HEK293T (cell line): ENCODE data around the gene SNX12.

Experiments used
- CTCF ChIA-PET: fragments of 350-600 bp; formaldehyde crosslinking; extraction: SDS; loops from one replicate; lab custom pipeline; 2021; ENCODE audit warnings: antibody characterized with exemption, inconsistent platforms; lab: Yijun Ruan, JAX
- POLR2A ChIA-PET: fragments of 350-600 bp; formaldehyde crosslinking; extraction: SDS; loops from one replicate; lab custom pipeline; 2020; ENCODE audit warnings: antibody characterized with exemption, inconsistent platforms; lab: Yijun Ruan, JAX
- DNase-seq: peaks from one replicate; pipeline ENCODE4 v3.0.0; 2012; ENCODE audit warnings: mixed read lengths; ENCODE audit errors: extremely low spot score
- ARNT ChIP-seq: fragments of 450-650 bp; IDR thresholded peaks from 2 replicates; pipeline ENCODE4 v1.6.1; 2017; ENCODE audit warnings: mild to moderate bottlenecking
- BHLHE40 ChIP-seq: fragments of 450-650 bp; IDR thresholded peaks from 2 replicates; pipeline ENCODE4 v1.6.1; 2016; ENCODE audit warnings: mild to moderate bottlenecking, moderate library complexity, borderline replicate concordance
- CTBP1 ChIP-seq: fragments of 450-650 bp; IDR thresholded peaks from 2 replicates; pipeline ENCODE4 v1.6.1; 2016; ENCODE audit warnings: borderline replicate concordance
- ELF4 ChIP-seq: fragments of 450-650 bp; IDR thresholded peaks from 2 replicates; pipeline ENCODE4 v1.6.1; 2017; ENCODE audit warnings: antibody characterized with exemption
- FOXA1 ChIP-seq: fragments of 450-650 bp; IDR thresholded peaks from 2 replicates; pipeline ENCODE4 v1.6.1; 2016; ENCODE audit warnings: mild to moderate bottlenecking
- FOXK2 ChIP-seq: fragments of 450-650 bp; IDR thresholded peaks from 2 replicates; pipeline ENCODE4 v1.6.1; 2016; ENCODE audit warnings: mild to moderate bottlenecking
- FOXM1 ChIP-seq: fragments of 450-650 bp; IDR thresholded peaks from 2 replicates; pipeline ENCODE4 v1.6.1; 2017; ENCODE audit warnings: mild to moderate bottlenecking, borderline replicate concordance
- HDGF ChIP-seq: fragments of 450-650 bp; IDR thresholded peaks from 2 replicates; pipeline ENCODE4 v1.6.1; 2017; ENCODE audit warnings: antibody characterized with exemption, borderline replicate concordance
- L3MBTL2 ChIP-seq: fragments of 450-650 bp; conservative IDR thresholded peaks from 2 replicates; pipeline ENCODE4 v1.6.1; 2016; ENCODE audit warnings: mild to moderate bottlenecking
- LEF1 ChIP-seq: fragments of 450-650 bp; IDR thresholded peaks from 2 replicates; pipeline ENCODE4 v1.6.1; 2017; ENCODE audit warnings: mild to moderate bottlenecking, borderline replicate concordance
- NFRKB ChIP-seq: fragments of 450-650 bp; IDR thresholded peaks from 2 replicates; pipeline ENCODE4 v1.6.1; 2016; ENCODE audit warnings: mild to moderate bottlenecking, moderate library complexity
- PKNOX1 ChIP-seq: fragments of 450-650 bp; IDR thresholded peaks from 2 replicates; pipeline ENCODE4 v1.6.1; 2016
- SP1 ChIP-seq: fragments of 450-650 bp; IDR thresholded peaks from 2 replicates; pipeline ENCODE4 v1.6.1; 2017
- SUZ12 ChIP-seq: fragments of 450-650 bp; IDR thresholded peaks from 2 replicates; pipeline ENCODE4 v1.6.1; 2016; ENCODE audit warnings: mild to moderate bottlenecking
- TARDBP ChIP-seq: fragments of 450-650 bp; IDR thresholded peaks from 2 replicates; pipeline ENCODE4 v1.6.1; 2016
- ZNF384 ChIP-seq: fragments of 450-650 bp; IDR thresholded peaks from 2 replicates; pipeline ENCODE4 v1.6.1; 2016

Gene SNX12

GRCh38 chrX:71106427-71106826, 38.3 kb upstream of the SNX12 start, which contains the start of gene CXorf65:
TSS of gene CXorf65 (minus strand) at chrX:71106740. CDS start at chrX:71106556, 184 bp downstream.
- no peak for DNase-seq
- TF ChIP-seq NFRKB: no peak
- TF ChIP-seq TARDBP: no peak
- TF ChIP-seq PKNOX1: no peak
- TF ChIP-seq ARNT: no peak
- TF ChIP-seq L3MBTL2: no peak
- no peak for TF ChIP-seq FOXK2
- no peak for TF ChIP-seq ZNF384
- TF ChIP-seq SP1: no peak
- TF ChIP-seq FOXM1: no peak
- ChIA-PET CTCF (no interaction called here), POLR2A (interaction anchor here (1.1 kb wide), 1 partner anchor 11 kb away, joined by 3 read pairs; no protein-coding TSS in a partner anchor)

GRCh38 chrX:71105628-71106027, 37.5 kb upstream of the SNX12 start:
- ChIA-PET POLR2A (interaction anchor here (1.1 to 1.5 kb wide), 2 partner anchors 12 to 13 kb away, joined by 3 to 6 read pairs; partner anchors contain the start of gene MED12), CTCF (no interaction called here)
- no peak for DNase-seq
- no peak for TF ChIP-seq SP1
- TF ChIP-seq FOXK2: no peak
- no peak for TF ChIP-seq ARNT
- TF ChIP-seq BHLHE40: no peak
- no peak for TF ChIP-seq HDGF
- TF ChIP-seq ZNF384: no peak
- TF ChIP-seq NFRKB: no peak

- TF ChIP-seq TARDBP (no peak), L3MBTL2 (peak; percentile 44; the same call in 1 of the 2 replicates), SP1 (no peak), CTBP1 (no peak)
- no peak for DNase-seq
- ChIA-PET CTCF (interaction anchor here (0.6 kb wide), 1 partner anchor 77 kb away, joined by 3 read pairs; no protein-coding TSS in a partner anchor), POLR2A (interaction anchor here (1.0 to 1.4 kb wide), 2 partner anchors 15 to 23 kb away, joined by 3 to 5 read pairs; partner anchors contain the start of gene MED12)
Observed at GRCh38 chrX:71103110-71103983, 35.2 kb upstream of the SNX12 start.

GRCh38 chrX:71102292-71102691, 34.2 kb upstream of the SNX12 start:
- TF ChIP-seq TARDBP (no peak), HDGF (no peak)
- DNase-seq: no peak
- CTCF ChIA-PET: no interaction called here
- POLR2A ChIA-PET: interaction anchor here (1.4 to 4.0 kb wide), 3 partner anchors 10 to 24 kb away, joined by 4 to 24 read pairs (median 5); partner anchors contain the start of gene MED12

GRCh38 chrX:71100581-71101505, 32.7 kb upstream of the SNX12 start:
- no peak for DNase-seq
- POLR2A ChIA-PET: interaction anchor here (1.1 to 4.0 kb wide), 3 partner anchors 17 to 41 kb away, joined by 3 to 24 read pairs (median 7); partner anchors contain the start of gene MED12
- TF ChIP-seq LEF1: no peak
- no peak for TF ChIP-seq FOXM1
- TF ChIP-seq FOXK2: no peak
- TF ChIP-seq PKNOX1: no peak
- TF ChIP-seq HDGF: no peak
- no peak for TF ChIP-seq FOXA1
- no peak for TF ChIP-seq NFRKB
- TF ChIP-seq ZNF384: no peak
- TF ChIP-seq SUZ12: no peak
- TF ChIP-seq TARDBP: no peak
- TF ChIP-seq BHLHE40: no peak
- no peak for TF ChIP-seq SP1
- no peak for TF ChIP-seq CTBP1
- CTCF ChIA-PET: no interaction called here

- TF ChIP-seq ARNT (no peak), HDGF (no peak), CTBP1 (no peak), FOXA1 (no peak), NFRKB (no peak), ZNF384 (no peak), L3MBTL2 (no peak), TARDBP (no peak), FOXK2 (no peak), PKNOX1 (no peak), ELF4 (no peak), FOXM1 (no peak), LEF1 (no peak), BHLHE40 (no peak), SP1 (no peak), SUZ12 (no peak)
- ChIA-PET POLR2A (interaction anchor here (4.0 kb wide), 1 partner anchor 18 kb away, joined by 24 read pairs; the partner anchor contains the start of gene MED12), CTCF (interaction anchor here (1.2 kb wide), 2 partner anchors 18 to 29 kb away, joined by 3 read pairs; partner anchors contain the start of gene MED12)
- DNase-seq: no peak
Observed at GRCh38 chrX:71099736-71100135, 31.6 kb upstream of the SNX12 start.
